Measurements from ENCODE around the gene SYT1. TPM values are rescaled to one million over a fixed set of nuclear protein-coding genes. Genes with fewer than 3 reads are reported as not detected.
A peak's percentile ranks its signal among the peaks of the same experiment; 100 is the strongest.
"Not testable (repeated sequence)": the region's sequence is repeated elsewhere in the genome, so short reads cannot be mapped to it uniquely, and the experiment has no call there.

SYT1 gene
- total RNA-seq, 1 donor from 2014 or later: 0.37 TPM

GRCh38 chr12:79021021-79021420 lies 156.4 kb downstream of the SYT1 start:
- H3K9me3 Mint-ChIP-seq (ENCODE audit: low read depth): peaks cover 3% of the 10 kb centered on the region
- DNase-seq (ENCODE audit: low spot score): no peak
- peaks cover 10% of the 10 kb centered on the region for H3K27me3 Mint-ChIP-seq (ENCODE audit: low read depth)
- no peaks in the 10 kb centered on the region for H3K36me3 Mint-ChIP-seq (ENCODE audit: low read depth)
- TF ChIP-seq CTCF (IDR thresholded peaks at IDR 0.05): no peak
- H3K27ac Mint-ChIP-seq (ENCODE audit: unreplicated experiment): no peak overlapping the region
- H3K4me3 Mint-ChIP-seq (ENCODE audit: unreplicated experiment): no peak overlapping the region
- H3K4me1 Mint-ChIP-seq (ENCODE audit: low read depth): no peaks in the 10 kb centered on the region

GRCh38 chr12:79023261-79023660 lies 158.7 kb downstream of the SYT1 start:
- TF ChIP-seq CTCF (IDR thresholded peaks at IDR 0.05): no peak
- Mint-ChIP-seq H3K36me3 (ENCODE audit: low read depth) (no peaks in the 10 kb centered on the region), H3K27ac (ENCODE audit: unreplicated experiment) (no peak overlapping the region), H3K4me1 (ENCODE audit: low read depth) (no peaks in the 10 kb centered on the region), H3K27me3 (ENCODE audit: low read depth) (peaks cover 13% of the 10 kb centered on the region), H3K9me3 (ENCODE audit: low read depth) (no peaks in the 10 kb centered on the region), H3K4me3 (ENCODE audit: unreplicated experiment) (no peak overlapping the region)
- no peak for DNase-seq (ENCODE audit: low spot score)

GRCh38 chr12:79023784-79024183 lies 159.2 kb downstream of the SYT1 start:
- H3K4me3 Mint-ChIP-seq (ENCODE audit: unreplicated experiment): no peak overlapping the region
- TF ChIP-seq CTCF (IDR thresholded peaks at IDR 0.05): no peak
- no peak overlapping the region for H3K27ac Mint-ChIP-seq (ENCODE audit: unreplicated experiment)
- DNase-seq (ENCODE audit: low spot score): no peak
- peaks cover 13% of the 10 kb centered on the region for H3K27me3 Mint-ChIP-seq (ENCODE audit: low read depth)
- H3K36me3 Mint-ChIP-seq (ENCODE audit: low read depth): no peaks in the 10 kb centered on the region
- no peaks in the 10 kb centered on the region for H3K4me1 Mint-ChIP-seq (ENCODE audit: low read depth)
- H3K9me3 Mint-ChIP-seq (ENCODE audit: low read depth): no peaks in the 10 kb centered on the region

GRCh38 chr12:79033788-79034187 lies 169.2 kb downstream of the SYT1 start:
- DNase-seq (ENCODE audit: low spot score): no peak

GRCh38 chr12:79044748-79045147 lies 180.2 kb downstream of the SYT1 start:
- H3K4me1 Mint-ChIP-seq (ENCODE audit: low read depth); H3K9me3 Mint-ChIP-seq (ENCODE audit: low read depth); H3K36me3 Mint-ChIP-seq (ENCODE audit: low read depth); DNase-seq (ENCODE audit: low spot score); H3K27ac Mint-ChIP-seq (ENCODE audit: unreplicated experiment); H3K27me3 Mint-ChIP-seq (ENCODE audit: low read depth): not testable (repeated sequence)
- peak overlapping the region; percentile 69 for H3K4me3 Mint-ChIP-seq (ENCODE audit: unreplicated experiment)

More at GRCh38 chr12:79033788-79034187, 169.2 kb downstream of the SYT1 start:
- no peak overlapping the region for H3K4me3 Mint-ChIP-seq (ENCODE audit: unreplicated experiment)
- no peak overlapping the region for H3K27ac Mint-ChIP-seq (ENCODE audit: unreplicated experiment)
- H3K4me1 Mint-ChIP-seq (ENCODE audit: low read depth): no peaks in the 10 kb centered on the region
- no peak for TF ChIP-seq CTCF (IDR thresholded peaks at IDR 0.05)
- no peaks in the 10 kb centered on the region for H3K9me3 Mint-ChIP-seq (ENCODE audit: low read depth)
- H3K36me3 Mint-ChIP-seq (ENCODE audit: low read depth): no peaks in the 10 kb centered on the region
- H3K27me3 Mint-ChIP-seq (ENCODE audit: low read depth): peaks cover 15% of the 10 kb centered on the region

GRCh38 chr12:79045149-79045703 lies 180.7 kb downstream of the SYT1 start:
- H3K4me1 Mint-ChIP-seq (ENCODE audit: low read depth); H3K36me3 Mint-ChIP-seq (ENCODE audit: low read depth); H3K9me3 Mint-ChIP-seq (ENCODE audit: low read depth); H3K27me3 Mint-ChIP-seq (ENCODE audit: low read depth): not testable (repeated sequence)
- H3K27ac Mint-ChIP-seq (ENCODE audit: unreplicated experiment): peak overlapping the region; percentile 5
- peak; percentile 43 for DNase-seq (ENCODE audit: low spot score)
- H3K4me3 Mint-ChIP-seq (ENCODE audit: unreplicated experiment): peak overlapping the region; percentile 69
